Smooth muscle cell (in vitro differentiated cells): Measurements from ENCODE around the gene MTCL1. TPM values are rescaled to one million over a fixed set of nuclear protein-coding genes. Genes with fewer than 3 reads are reported as not detected.
A peak's percentile ranks its signal among the peaks of the same experiment; 100 is the strongest.

ENCODE experiments used
- DNase-seq: peaks from one replicate; lab custom pipeline; 2025; ENCODE audit not compliant: unreplicated experiment; lab: John Stamatoyannopoulos, UW
- H2AFZ ChIP-seq: fragments of 200-600 bp; sonication (generic); 2 replicates; pipeline ENCODE4 v1.6.0; 2016; ENCODE audit warnings: antibody characterized with exemption, low read depth, mild to moderate bottlenecking
- H3F3A ChIP-seq: fragments of 200-600 bp; sonication (generic); 2 replicates; pipeline ENCODE4 v1.6.0; 2017; ENCODE audit warnings: antibody characterized with exemption, low read depth
- H3K27ac ChIP-seq: fragments of 200-600 bp; sonication (generic); 2 replicates; pipeline ENCODE4 v1.5.1; 2016; ENCODE audit warnings: low read depth, mild to moderate bottlenecking
- H3K27me3 ChIP-seq: fragments of 200-600 bp; sonication (generic); 2 replicates; pipeline ENCODE4 v1.6.1; 2016; ENCODE audit warnings: low read depth, mild to moderate bottlenecking
- H3K36me3 ChIP-seq: fragments of 200-600 bp; sonication (generic); 2 replicates; pipeline ENCODE4 v1.5.1; 2016; ENCODE audit warnings: low read depth
- H3K4me1 ChIP-seq: fragments of 200-600 bp; sonication (generic); 2 replicates; pipeline ENCODE4 v1.5.1; 2016; ENCODE audit warnings: low read depth
- H3K4me2 ChIP-seq: fragments of 200-600 bp; sonication (generic); 2 replicates; pipeline ENCODE4 v1.6.0; 2016; ENCODE audit warnings: mild to moderate bottlenecking
- H3K4me3 ChIP-seq: fragments of 200-600 bp; sonication (generic); 2 replicates; pipeline ENCODE4 v1.5.1; 2016; ENCODE audit warnings: mild to moderate bottlenecking
- H3K79me2 ChIP-seq: fragments of 200-600 bp; sonication (generic); 2 replicates; pipeline ENCODE4 v1.6.0; 2016; ENCODE audit warnings: low read depth, mild to moderate bottlenecking
- H3K9ac ChIP-seq: fragments of 200-600 bp; sonication (generic); 2 replicates; pipeline ENCODE4 v1.6.0; 2016; ENCODE audit warnings: low read depth
- H3K9me3 ChIP-seq: fragments of 200-600 bp; sonication (generic); replicated peaks from 2 replicates; pipeline ENCODE4 v1.5.1; 2016; ENCODE audit warnings: low read depth
- H4K20me1 ChIP-seq: fragments of 200-600 bp; sonication (generic); 2 replicates; pipeline ENCODE4 v1.6.0; 2016; ENCODE audit warnings: low read depth
- WGBS: methylation state at CpG from one replicate; pipeline ENCODE4 v1.1.7; 2016; ENCODE audit warnings: low lambda C conversion rate; 5-methylcytosine and 5-hydroxymethylcytosine counted together
- polyA plus RNA-seq: library from polyadenylated mRNA; unstranded; fragments of >200 nt; fragmentation: Nextera tagmentation; extraction: Ambion mirVana; gene quantifications from 2 replicates; pipeline ENCODE4 v1.2.1, GENCODE V29; 2016
- total RNA-seq: library from RNA; depleted of rRNA; stranded (reverse); fragments of >200 nt; gene quantifications from 2 replicates; pipeline ENCODE4 v1.2.3, GENCODE V29; 2014
- TF ChIP-seq, protein P1 (sequence below): fragments of 200-600 bp; sonication (generic); IDR thresholded peaks from 2 replicates; pipeline ENCODE4 v1.5.1; 2017; ENCODE audit warnings: borderline replicate concordance, mild to moderate bottlenecking, antibody characterized with exemption; ENCODE audit not compliant: insufficient read depth, poor library complexity, severe bottlenecking

Gene MTCL1
- total and polyA plus RNA-seq, 2 experiments from 2014 or later = 5.5 to 15.2 TPM

DNA sequence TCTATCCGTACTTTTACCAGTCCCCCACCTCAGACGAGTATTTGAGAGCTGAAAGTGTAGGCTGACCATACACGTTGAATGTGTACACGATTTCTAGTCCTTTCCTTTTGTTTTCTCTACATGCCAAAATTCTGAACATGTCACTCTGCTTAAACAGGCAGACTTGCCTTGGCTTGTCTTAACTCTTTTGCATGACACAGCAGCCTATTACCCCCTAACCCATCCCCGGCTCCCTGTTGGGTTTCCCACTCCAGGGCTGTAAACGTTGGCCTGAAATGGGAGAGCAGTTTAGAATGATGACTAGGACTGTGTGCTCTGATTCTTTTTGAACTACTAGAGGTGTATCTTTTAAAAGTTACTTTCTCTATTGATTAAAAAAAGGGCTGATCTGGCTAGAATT is 19.1 kb downstream of the MTCL1 start:
- Histone ChIP-seq H3K36me3 (no peaks in the 10 kb centered on the region), H3K4me1 (peaks cover 10% of the 10 kb centered on the region), H4K20me1 (no peaks in the 10 kb centered on the region), H3K79me2 (no peaks in the 10 kb centered on the region), H3K9ac (no peak overlapping the region), H3K27ac (peak overlapping the region; percentile 25), H3K4me2 (no peak overlapping the region), H3K4me3 (no peak overlapping the region), H3F3A (peaks cover 3% of the 10 kb centered on the region), H3K27me3 (no peaks in the 10 kb centered on the region), H3K9me3 (no peaks in the 10 kb centered on the region), H2AFZ (no peak overlapping the region)
- no peak for DNase-seq
- 68% methylated on average over 6 of the region's 6 CpGs for WGBS
- TF ChIP-seq, protein P1, sequence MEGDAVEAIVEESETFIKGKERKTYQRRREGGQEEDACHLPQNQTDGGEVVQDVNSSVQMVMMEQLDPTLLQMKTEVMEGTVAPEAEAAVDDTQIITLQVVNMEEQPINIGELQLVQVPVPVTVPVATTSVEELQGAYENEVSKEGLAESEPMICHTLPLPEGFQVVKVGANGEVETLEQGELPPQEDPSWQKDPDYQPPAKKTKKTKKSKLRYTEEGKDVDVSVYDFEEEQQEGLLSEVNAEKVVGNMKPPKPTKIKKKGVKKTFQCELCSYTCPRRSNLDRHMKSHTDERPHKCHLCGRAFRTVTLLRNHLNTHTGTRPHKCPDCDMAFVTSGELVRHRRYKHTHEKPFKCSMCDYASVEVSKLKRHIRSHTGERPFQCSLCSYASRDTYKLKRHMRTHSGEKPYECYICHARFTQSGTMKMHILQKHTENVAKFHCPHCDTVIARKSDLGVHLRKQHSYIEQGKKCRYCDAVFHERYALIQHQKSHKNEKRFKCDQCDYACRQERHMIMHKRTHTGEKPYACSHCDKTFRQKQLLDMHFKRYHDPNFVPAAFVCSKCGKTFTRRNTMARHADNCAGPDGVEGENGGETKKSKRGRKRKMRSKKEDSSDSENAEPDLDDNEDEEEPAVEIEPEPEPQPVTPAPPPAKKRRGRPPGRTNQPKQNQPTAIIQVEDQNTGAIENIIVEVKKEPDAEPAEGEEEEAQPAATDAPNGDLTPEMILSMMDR = no peak

DNA sequence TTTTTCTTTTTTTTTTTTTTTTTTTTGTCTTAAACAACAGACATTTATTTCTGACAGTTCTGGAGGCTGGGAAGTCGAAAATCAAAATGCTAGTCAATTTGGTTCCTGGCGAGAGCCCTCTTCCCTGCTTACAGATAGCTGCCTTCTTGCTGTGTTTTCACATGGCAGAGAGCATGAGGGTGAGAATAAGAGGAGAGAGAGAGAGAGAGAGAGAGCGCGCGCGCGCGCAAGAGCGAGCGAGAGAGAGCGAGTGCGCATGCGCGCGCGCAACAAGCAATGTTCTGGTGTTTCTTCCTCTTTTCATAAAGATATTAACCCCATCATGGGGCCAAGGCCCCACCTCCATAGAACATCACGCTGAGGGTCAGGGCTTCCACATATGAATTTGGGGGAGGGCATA is 20.9 kb downstream of the MTCL1 start:
- 96% methylated on average over 17 of the region's 17 CpGs for WGBS
- Histone ChIP-seq H3K36me3 (no peaks in the 10 kb centered on the region), H3K79me2 (no peaks in the 10 kb centered on the region)

DNA sequence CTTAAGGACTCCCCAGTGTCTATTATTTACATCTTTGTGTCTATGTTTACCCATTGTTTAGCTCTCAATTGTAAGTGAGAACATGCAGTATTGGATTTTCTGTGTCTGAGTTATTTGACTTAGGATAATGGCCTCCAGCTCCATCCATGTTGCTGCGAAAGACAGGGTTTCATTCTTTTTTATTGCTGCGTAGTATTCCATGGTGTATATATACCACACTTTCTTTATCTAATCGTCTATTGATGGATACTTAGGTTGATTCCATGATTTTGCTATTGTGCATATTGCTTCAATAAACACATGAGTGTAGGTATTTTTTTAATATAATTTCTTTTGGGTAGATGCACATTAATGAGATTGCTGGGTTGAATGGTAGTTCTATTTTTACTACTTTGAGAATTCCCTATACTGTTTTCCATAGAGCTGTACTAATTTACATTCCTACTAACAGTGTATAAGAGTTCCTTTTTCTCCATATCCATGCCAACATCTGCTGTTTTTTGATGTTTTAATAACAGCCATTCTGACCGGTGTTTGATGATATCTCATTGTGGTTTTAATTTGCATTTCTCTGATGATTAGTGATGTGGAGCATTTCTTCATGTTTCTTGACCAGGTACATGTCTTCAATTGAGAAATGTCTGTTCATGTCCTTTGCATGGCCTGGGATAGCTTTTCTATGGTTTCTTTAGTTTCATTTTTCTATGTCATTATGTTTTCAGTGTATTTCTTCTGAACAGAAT is 21.8 kb downstream of the MTCL1 start:
- Histone ChIP-seq H3K27me3 (no peaks in the 10 kb centered on the region), H3K9ac (no peak overlapping the region), H3K4me1 (peaks cover 5% of the 10 kb centered on the region), H3K9me3 (no peaks in the 10 kb centered on the region), H3K27ac (no peak overlapping the region), H4K20me1 (no peaks in the 10 kb centered on the region), H3K4me2 (no peak overlapping the region), H3K4me3 (no peak overlapping the region), H2AFZ (no peak overlapping the region), H3K36me3 (no peaks in the 10 kb centered on the region), H3K79me2 (no peaks in the 10 kb centered on the region), H3F3A (peaks cover 6% of the 10 kb centered on the region)
- WGBS = 98% methylated on average over 4 of the region's 4 CpGs
- no peak for DNase-seq
- TF ChIP-seq, protein P1 = no peak

More for the DNA sequence above, 20.9 kb downstream of the MTCL1 start:
- no peak for DNase-seq
- H3K4me2 ChIP-seq = no peak overlapping the region
- H4K20me1 ChIP-seq = no peaks in the 10 kb centered on the region
- H3K9ac ChIP-seq = no peak overlapping the region
- H2AFZ ChIP-seq = no peak overlapping the region
- TF ChIP-seq, protein P1 = no peak
- H3K27me3 ChIP-seq = no peaks in the 10 kb centered on the region
- no peaks in the 10 kb centered on the region for H3K9me3 ChIP-seq
- peaks cover 6% of the 10 kb centered on the region for H3F3A ChIP-seq
- H3K4me1 ChIP-seq = peaks cover 5% of the 10 kb centered on the region
- H3K27ac ChIP-seq = no peak overlapping the region
- H3K4me3 ChIP-seq = no peak overlapping the region
